RWPE2 (cell line): ENCODE data around the gene RNF150.

Experiments used
- ATAC-seq: fragments of 200-7000 bp; cut with Tn5 transposase; 3 replicates; pipeline ENCODE4 v1.9.1; 2021; ENCODE audit warnings: low read depth
- DNase-seq: peaks from one replicate; pipeline ENCODE4 v3.0.0-alpha.2; 2020; ENCODE audit warnings: low spot score
- H3K27ac ChIP-seq: fragments of 450-650 bp; 2 replicates; pipeline ENCODE4 v1.5.1; 2017; ENCODE audit warnings: mild to moderate bottlenecking; ENCODE audit not compliant: poor library complexity, severe bottlenecking
- H3K27me3 ChIP-seq: fragments of 250-450 bp; sonication (Bioruptor Pico); 2 replicates; pipeline ENCODE4 v1.5.1; 2021; ENCODE audit warnings: mild to moderate bottlenecking, moderate library complexity; ENCODE audit not compliant: insufficient read depth, poor library complexity, severe bottlenecking
- H3K36me3 ChIP-seq: fragments of 250-450 bp; sonication (Bioruptor Pico); 2 replicates; pipeline ENCODE4 v1.5.1; 2020; ENCODE audit warnings: low read depth, mild to moderate bottlenecking, moderate library complexity
- H3K4me1 ChIP-seq: fragments of 250-450 bp; sonication (Bioruptor Pico); 2 replicates; pipeline ENCODE4 v1.5.1; 2021; ENCODE audit warnings: mild to moderate bottlenecking, moderate library complexity; ENCODE audit not compliant: insufficient read depth, poor library complexity, severe bottlenecking
- H3K4me3 ChIP-seq: fragments of 250-450 bp; sonication (Bioruptor Pico); 2 replicates; pipeline ENCODE4 v1.5.1; 2021; ENCODE audit warnings: mild to moderate bottlenecking, moderate library complexity; ENCODE audit not compliant: severe bottlenecking
- H3K9me3 ChIP-seq: fragments of 250-450 bp; sonication (Bioruptor Pico); 2 replicates; pipeline ENCODE4 v1.5.1; 2021; ENCODE audit warnings: mild to moderate bottlenecking, moderate library complexity; ENCODE audit not compliant: severe bottlenecking
- CTCF ChIP-seq: fragments of 450-650 bp; IDR thresholded peaks from one replicate; pipeline ENCODE4 v1.5.1; 2017; ENCODE audit warnings: mild to moderate bottlenecking, moderate library complexity; ENCODE audit not compliant: poor library complexity, severe bottlenecking

Gene RNF150

GRCh38 chr4:140925417-140925816 is 207.9 kb downstream of the RNF150 start:
- Histone ChIP-seq H3K27me3 (no peaks in the 10 kb centered on the region), H3K9me3 (no peaks in the 10 kb centered on the region), H3K4me1 (no peaks in the 10 kb centered on the region), H3K4me3 (no peak overlapping the region), H3K27ac (no peak overlapping the region), H3K36me3 (no peaks in the 10 kb centered on the region)
- ATAC-seq (no peak), DNase-seq (no peak)
- no peak for TF ChIP-seq CTCF

GRCh38 chr4:140924761-140925392 is 208.4 kb downstream of the RNF150 start:
- Histone ChIP-seq H3K4me1 (no peaks in the 10 kb centered on the region), H3K4me3 (no peak overlapping the region), H3K36me3 (no peaks in the 10 kb centered on the region), H3K27ac (no peak overlapping the region), H3K27me3 (no peaks in the 10 kb centered on the region), H3K9me3 (no peaks in the 10 kb centered on the region)
- no peak for TF ChIP-seq CTCF
- ATAC-seq (no peak), DNase-seq (no peak)

- Histone ChIP-seq H3K27me3 (no peaks in the 10 kb centered on the region), H3K4me3 (no peak overlapping the region), H3K36me3 (no peaks in the 10 kb centered on the region), H3K4me1 (no peaks in the 10 kb centered on the region), H3K27ac (no peak overlapping the region), H3K9me3 (no peaks in the 10 kb centered on the region)
- DNase-seq (no peak), ATAC-seq (no peak)
- no peak for TF ChIP-seq CTCF
Observed at GRCh38 chr4:140906993-140907962, 226.0 kb downstream of the RNF150 start.

- DNase-seq (no peak), ATAC-seq (no peak)
- TF ChIP-seq CTCF, result no peak
- Histone ChIP-seq H3K9me3 (no peaks in the 10 kb centered on the region), H3K36me3 (no peaks in the 10 kb centered on the region), H3K27ac (no peak overlapping the region), H3K27me3 (no peaks in the 10 kb centered on the region), H3K4me1 (no peaks in the 10 kb centered on the region), H3K4me3 (no peak overlapping the region)
Observed at GRCh38 chr4:140904904-140905303, 228.4 kb downstream of the RNF150 start.
